OCI-LY3 (cell line): Measurements from ENCODE around the gene ASPSCR1.
A peak's percentile ranks its signal among the peaks of the same experiment; 100 is the strongest.

ENCODE experiments used
- H2AFZ ChIP-seq: fragments of 200-600, 300-600 bp; shearing (Covaris generic); 2 replicates; pipeline ENCODE4 v1.6.0; 2014; ENCODE audit warnings: antibody characterized with exemption, low read depth, low read length
- H3K27ac ChIP-seq: fragments of 200-600, 300-600 bp; sonication (generic); 2 replicates; pipeline ENCODE4 v1.5.1; 2014; ENCODE audit warnings: mild to moderate bottlenecking, low read length, moderate library complexity, mixed read lengths
- H3K27me3 ChIP-seq: fragments of 200-600, 300-600 bp; sonication (generic); 2 replicates; pipeline ENCODE4 v1.6.1; 2014; ENCODE audit warnings: low read depth, low read length, mixed read lengths
- H3K36me3 ChIP-seq: fragments of 200-600, 300-600 bp; sonication (generic); replicated peaks from 2 replicates; pipeline ENCODE3; 2014; ENCODE audit warnings: low read depth, low read length, mixed read lengths
- H3K4me1 ChIP-seq: fragments of 300-600, 200-600 bp; sonication (generic); 2 replicates; pipeline ENCODE4 v1.6.1; 2014; ENCODE audit warnings: low read length, mixed read lengths
- H3K4me2 ChIP-seq: fragments of 200-600, 300-600 bp; sonication (generic); 2 replicates; pipeline ENCODE4 v1.6.1; 2014; ENCODE audit warnings: low read length, mixed read lengths
- H3K4me3 ChIP-seq: fragments of 300-600, 200-600 bp; sonication (generic); 2 replicates; pipeline ENCODE4 v1.5.1; 2014; ENCODE audit warnings: antibody characterized with exemption, mild to moderate bottlenecking, low read length, moderate library complexity
- H3K79me2 ChIP-seq: fragments of 300-600, 200-600 bp; shearing (Covaris generic); 2 replicates; pipeline ENCODE4 v1.6.1; 2014; ENCODE audit warnings: mild to moderate bottlenecking, low read length, mixed read lengths
- H3K9ac ChIP-seq: fragments of 300-600, 200-600 bp; shearing (Covaris generic); 2 replicates; pipeline ENCODE4 v1.6.0; 2014; ENCODE audit warnings: mild to moderate bottlenecking, low read length, moderate library complexity
- H3K9me3 ChIP-seq: fragments of 200-600, 300-600 bp; shearing (Covaris generic); 2 replicates; pipeline ENCODE4 v1.6.1; 2014; ENCODE audit warnings: low read length, mixed read lengths; ENCODE audit not compliant: insufficient read depth
- H4K20me1 ChIP-seq: fragments of 200-600, 300-600 bp; sonication (generic); 2 replicates; pipeline ENCODE4 v1.6.1; 2016; ENCODE audit warnings: low read length, mixed read lengths; ENCODE audit not compliant: insufficient read depth
- EZH2phosphoT487 ChIP-seq: fragments of 200-600 bp; shearing (Covaris generic); IDR thresholded peaks from 2 replicates; pipeline ENCODE4 v1.6.1; 2018; ENCODE audit warnings: antibody characterized with exemption, mixed run types, low read depth
- TF ChIP-seq, protein P1 (sequence below): fragments of 200-600, 300-600 bp; sonication (generic); IDR thresholded peaks from 2 replicates; pipeline ENCODE4 v1.5.1; 2014; ENCODE audit warnings: antibody characterized with exemption, low read length, low read depth

ASPSCR1 gene

DNA sequence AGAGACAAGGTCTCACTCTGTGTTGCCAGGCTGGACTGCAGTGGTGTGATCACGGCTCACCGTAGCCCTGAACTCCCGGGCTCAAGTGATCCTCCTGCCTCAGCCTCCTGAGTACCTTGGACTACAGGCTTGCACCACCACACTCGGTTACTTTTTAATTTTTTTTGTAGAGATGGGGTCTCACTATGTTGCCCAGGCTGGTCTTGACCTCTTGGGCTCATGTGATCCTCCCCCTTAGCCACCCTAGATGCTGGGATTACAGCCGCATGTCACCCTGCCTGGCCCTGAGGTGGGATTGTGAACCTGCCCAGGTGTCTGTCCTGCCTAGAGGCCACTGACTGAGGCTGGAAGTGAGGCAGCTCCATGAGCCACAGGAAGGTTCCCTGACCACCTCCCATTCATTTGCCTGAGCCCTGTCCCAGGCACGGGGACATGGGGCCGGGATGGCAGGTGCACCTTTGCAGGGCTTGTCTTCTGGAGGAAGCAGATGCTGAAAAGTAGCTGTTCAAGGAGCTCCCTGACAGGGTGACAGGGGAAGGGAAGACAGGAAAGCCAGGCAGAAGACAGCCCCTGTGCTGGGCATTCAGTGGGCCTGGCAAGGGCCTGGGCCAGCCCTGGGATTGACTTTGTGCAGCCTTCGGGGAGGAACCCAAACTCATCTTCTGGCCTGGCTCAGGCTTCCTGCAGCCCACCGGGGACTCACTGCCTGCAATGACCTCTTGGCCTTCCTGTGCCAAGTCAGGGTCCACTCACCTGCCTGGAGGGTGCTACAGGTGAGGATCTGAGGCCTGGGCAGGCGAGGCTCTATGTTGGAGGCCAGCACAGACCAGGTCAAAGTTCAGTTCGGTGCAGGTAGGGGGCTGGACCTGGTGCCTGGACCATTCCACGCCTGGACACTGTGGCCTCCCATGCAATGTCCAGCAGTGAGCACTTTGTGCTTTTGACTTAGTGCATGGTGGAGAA, 8.3 kb upstream of the ASPSCR1 start:
- peaks cover 26% of the 10 kb centered on the region for H3K4me1 ChIP-seq
- no peak overlapping the region for H3K9ac ChIP-seq
- no peaks in the 10 kb centered on the region for H3K79me2 ChIP-seq
- H4K20me1 ChIP-seq: no peaks in the 10 kb centered on the region
- H2AFZ ChIP-seq: 0 out of 2 replicates have a peak overlapping the region, but pooled peaks have one; percentile 86
- H3K27me3 ChIP-seq: peaks cover 12% of the 10 kb centered on the region; the same call in 1 of the 2 replicates
- no peak overlapping the region for H3K27ac ChIP-seq
- TF ChIP-seq EZH2phosphoT487: no peak
- TF ChIP-seq, protein P1, sequence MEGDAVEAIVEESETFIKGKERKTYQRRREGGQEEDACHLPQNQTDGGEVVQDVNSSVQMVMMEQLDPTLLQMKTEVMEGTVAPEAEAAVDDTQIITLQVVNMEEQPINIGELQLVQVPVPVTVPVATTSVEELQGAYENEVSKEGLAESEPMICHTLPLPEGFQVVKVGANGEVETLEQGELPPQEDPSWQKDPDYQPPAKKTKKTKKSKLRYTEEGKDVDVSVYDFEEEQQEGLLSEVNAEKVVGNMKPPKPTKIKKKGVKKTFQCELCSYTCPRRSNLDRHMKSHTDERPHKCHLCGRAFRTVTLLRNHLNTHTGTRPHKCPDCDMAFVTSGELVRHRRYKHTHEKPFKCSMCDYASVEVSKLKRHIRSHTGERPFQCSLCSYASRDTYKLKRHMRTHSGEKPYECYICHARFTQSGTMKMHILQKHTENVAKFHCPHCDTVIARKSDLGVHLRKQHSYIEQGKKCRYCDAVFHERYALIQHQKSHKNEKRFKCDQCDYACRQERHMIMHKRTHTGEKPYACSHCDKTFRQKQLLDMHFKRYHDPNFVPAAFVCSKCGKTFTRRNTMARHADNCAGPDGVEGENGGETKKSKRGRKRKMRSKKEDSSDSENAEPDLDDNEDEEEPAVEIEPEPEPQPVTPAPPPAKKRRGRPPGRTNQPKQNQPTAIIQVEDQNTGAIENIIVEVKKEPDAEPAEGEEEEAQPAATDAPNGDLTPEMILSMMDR: no peak
- H3K4me2 ChIP-seq: peak overlapping the region; percentile 94
- H3K9me3 ChIP-seq: no peaks in the 10 kb centered on the region
- H3K4me3 ChIP-seq: peak overlapping the region; percentile 80
- H3K36me3 ChIP-seq: no peaks in the 10 kb centered on the region

DNA sequence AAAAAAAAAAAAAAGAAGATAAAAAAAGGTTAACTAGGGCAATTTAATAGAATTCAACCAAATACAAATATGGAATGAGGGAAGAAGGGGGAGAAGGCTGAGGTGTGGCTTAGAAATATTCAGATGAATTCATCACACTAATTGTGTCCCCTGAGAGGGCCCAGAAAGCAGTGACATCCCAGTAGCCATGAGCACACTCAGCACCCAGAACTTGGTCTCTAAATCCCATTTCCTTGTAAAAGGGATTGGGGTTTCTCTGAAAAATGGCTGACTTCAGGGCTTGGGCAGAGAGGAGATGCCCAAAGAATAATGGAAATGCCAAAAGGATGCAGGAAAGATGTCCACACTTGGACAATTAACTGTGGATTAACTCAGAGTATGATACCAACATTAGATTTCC, 4.0 kb upstream of the ASPSCR1 start:
- H3K36me3 ChIP-seq: no peaks in the 10 kb centered on the region
- no peak overlapping the region for H3K4me3 ChIP-seq
- no peaks in the 10 kb centered on the region for H3K9me3 ChIP-seq
- peaks cover 16% of the 10 kb centered on the region for H3K4me1 ChIP-seq
- no peaks in the 10 kb centered on the region for H3K27me3 ChIP-seq
- TF ChIP-seq, protein P1: no peak
- TF ChIP-seq EZH2phosphoT487: no peak
- H3K9ac ChIP-seq: no peak overlapping the region
- no peak overlapping the region for H3K4me2 ChIP-seq
- no peaks in the 10 kb centered on the region for H4K20me1 ChIP-seq
- H2AFZ ChIP-seq: no peak overlapping the region
- H3K79me2 ChIP-seq: peaks cover under 1% of the 10 kb centered on the region; the same call in 1 of the 2 replicates
- no peak overlapping the region for H3K27ac ChIP-seq

DNA sequence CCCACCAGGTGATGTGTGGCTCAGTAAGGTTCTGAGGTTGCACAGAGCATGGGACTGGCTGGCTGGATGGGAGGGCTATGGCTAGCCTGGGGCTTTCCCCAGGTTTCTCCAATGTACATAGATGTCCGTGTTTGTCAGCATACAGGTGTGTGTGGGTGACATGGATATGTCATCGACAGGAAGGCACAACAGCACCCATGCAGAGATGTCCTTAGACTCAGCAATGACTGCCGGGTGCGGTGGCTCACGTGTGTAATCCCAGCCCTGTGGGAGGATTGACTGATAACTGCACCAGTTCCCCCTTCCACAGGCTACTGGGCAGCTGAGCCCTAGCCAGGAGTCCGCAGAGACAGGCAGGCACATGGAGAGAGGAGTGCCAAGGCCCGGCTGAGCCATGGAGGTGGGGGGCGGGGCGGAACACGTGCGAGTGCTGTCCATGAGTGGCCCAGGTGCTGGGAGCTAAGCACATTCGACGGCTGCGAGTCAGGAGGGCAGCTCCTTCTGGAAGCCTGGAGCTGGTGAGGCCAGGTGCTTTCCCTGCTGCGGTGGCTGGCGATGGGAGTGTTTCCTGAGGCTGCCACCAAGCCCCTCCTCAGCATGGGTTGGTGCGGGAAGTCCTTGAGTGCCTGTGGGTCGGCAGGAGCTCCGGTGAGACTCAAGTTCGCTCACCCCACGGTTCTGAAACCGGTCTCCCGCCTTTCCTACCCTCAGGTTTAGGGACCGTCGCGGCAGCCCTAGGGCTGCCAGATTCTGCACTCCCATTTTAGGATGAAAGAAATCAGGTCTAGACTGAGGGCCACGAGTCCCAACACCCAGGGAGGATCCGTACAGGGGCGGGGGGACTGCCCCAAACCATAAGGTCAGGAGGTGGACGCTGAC, 858 bp upstream of the ASPSCR1 start:
- Histone ChIP-seq H3K4me2 (peak overlapping the region; percentile 96), H2AFZ (0 out of 2 replicates have a peak overlapping the region, but pooled peaks have one; percentile 54), H3K36me3 (peaks cover 3% of the 10 kb centered on the region), H3K9ac (peak overlapping the region; percentile 98), H3K27ac (peak overlapping the region; percentile 59), H3K79me2 (peaks cover 4% of the 10 kb centered on the region; the same call in 1 of the 2 replicates), H3K9me3 (no peaks in the 10 kb centered on the region), H3K4me3 (peak overlapping the region; percentile 94), H3K27me3 (no peaks in the 10 kb centered on the region), H3K4me1 (peaks cover 11% of the 10 kb centered on the region), H4K20me1 (no peaks in the 10 kb centered on the region)
- TF ChIP-seq, protein P1: no peak
- no peak for TF ChIP-seq EZH2phosphoT487
